HG03108 (cell line): ENCODE data around the gene BCKDK.
"Not testable (repeated sequence)": the region's sequence is repeated elsewhere in the genome, so short reads cannot be mapped to it uniquely, and the experiment has no call there.

Experiments used
- ATAC-seq: cut with Tn5 transposase; IDR thresholded peaks from one replicate; pipeline ENCODE4 v1.9.1; 2021; ENCODE audit warnings: moderate library complexity; ENCODE audit not compliant: unreplicated experiment

Gene BCKDK

GRCh38 chr16:31138621-31139578 is 30.7 kb downstream of the BCKDK start:
- ATAC-seq, result no peak

DNA sequence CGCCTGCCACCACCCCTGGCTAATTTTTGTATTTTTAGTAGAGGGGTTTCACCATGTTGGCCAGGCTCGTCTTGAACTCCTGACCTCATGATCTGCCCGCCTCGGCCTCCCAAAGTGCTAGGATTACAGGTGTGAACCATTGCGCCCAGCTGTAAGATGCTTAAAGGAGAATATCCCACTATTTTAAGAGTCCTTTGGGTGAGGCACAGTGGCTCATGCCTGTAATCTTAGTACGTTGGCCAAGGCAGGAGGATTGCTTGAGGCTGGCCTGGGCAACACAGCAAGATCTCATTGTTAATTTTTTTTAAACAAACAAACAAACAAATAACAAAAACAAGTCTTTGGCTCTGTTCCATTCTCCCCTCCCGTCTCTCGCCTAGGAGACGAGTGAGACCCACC is 32.9 kb downstream of the BCKDK start:
- ATAC-seq, result not testable (repeated sequence)

DNA sequence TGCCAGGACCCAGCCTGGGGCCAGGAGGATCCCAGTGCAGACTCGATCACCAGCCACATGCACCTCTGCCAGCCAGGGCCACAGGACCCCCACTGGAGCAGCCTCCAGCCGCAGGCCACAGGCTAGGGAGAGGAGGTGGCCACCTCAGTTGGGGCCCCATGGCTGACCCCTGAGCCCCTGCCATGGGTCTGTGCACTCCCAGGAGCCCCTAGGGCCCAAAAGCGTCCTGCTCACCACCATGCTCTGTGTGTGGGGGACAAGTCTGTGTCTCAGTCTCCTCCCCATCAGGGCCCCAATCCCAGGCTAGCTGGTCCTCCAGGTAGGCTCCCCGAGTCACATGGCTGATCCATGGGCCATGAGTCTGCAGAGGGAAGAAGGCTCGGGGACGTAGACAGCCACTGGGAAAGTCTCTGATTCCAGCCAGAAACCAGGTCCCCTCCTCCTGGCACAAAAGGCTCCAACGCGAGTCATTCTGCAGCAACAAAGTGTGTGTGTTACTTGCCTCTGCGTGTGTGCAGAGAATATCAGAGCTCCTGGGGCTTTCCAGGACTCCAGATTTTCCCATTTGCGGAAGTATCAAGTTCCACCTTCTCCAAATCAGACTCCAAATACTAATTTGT is 33.4 kb downstream of the BCKDK start:
- no peak for ATAC-seq

- ATAC-seq, result peak; percentile 88
Observed at GRCh38 chr16:31142109-31143010, 34.2 kb downstream of the BCKDK start.

DNA sequence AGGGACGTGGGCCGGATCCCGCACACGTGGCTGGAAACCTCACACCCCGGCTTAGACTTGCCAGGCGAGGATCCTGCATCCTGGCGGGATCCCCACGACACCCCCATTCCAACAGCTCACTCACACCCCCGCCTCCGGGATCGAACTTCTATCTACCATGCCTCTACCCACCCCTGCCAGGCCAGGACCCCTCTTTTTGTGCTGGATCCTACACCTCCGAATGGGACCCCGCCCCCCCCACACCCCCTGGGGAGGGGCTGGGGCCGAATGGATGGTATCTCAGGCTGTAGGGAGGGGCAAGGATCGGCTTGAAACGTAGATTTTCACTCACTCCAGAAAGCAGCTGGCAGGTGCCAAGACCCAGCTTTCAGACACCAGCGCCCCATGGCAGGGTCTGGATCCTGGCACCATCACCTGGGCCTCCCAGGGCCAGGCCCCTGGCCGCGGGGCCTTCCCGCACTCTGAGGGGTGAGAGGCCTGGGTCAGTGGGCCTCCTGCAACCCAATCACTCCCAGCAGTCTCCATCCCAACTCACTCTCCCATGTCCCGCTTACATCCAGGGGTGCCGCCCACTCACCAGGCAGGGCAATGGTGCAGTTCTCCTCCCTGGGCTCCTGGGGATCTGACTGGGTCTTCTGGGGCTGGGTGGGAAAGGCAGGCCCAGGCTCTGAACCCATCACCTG is 35.0 kb downstream of the BCKDK start:
- no peak for ATAC-seq

DNA sequence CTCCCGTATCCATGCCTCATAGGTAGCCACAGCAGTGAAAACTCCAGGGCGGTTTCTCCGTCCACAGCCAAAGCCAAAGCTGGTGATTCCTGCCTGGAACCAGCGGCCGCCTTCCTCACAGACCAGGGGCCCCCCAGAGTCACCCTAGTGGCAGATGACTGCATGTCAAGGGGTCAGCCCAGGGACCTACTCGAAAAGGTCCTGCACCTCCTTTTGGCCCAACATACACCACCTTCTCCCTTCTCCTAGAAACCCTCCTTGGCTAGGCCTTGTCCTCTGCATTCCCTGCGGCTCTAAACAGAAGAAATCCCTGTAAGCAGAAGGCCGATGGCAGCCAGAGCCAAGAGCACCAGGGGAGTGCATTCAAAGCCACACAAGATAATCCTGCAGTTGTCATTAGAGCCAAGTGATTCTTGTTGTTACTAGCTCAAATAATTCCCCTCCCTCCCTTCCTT is 35.5 kb downstream of the BCKDK start:
- no peak for ATAC-seq

GRCh38 chr16:31144418-31144817 is 36.2 kb downstream of the BCKDK start:
- not testable (repeated sequence) for ATAC-seq

- ATAC-seq, result no peak
Observed at GRCh38 chr16:31145398-31145990, 37.3 kb downstream of the BCKDK start.

GRCh38 chr16:31147574-31147973 is 39.4 kb downstream of the BCKDK start:
- no peak for ATAC-seq

- ATAC-seq, result no peak
Observed at GRCh38 chr16:31148281-31148728, 40.1 kb downstream of the BCKDK start.

DNA sequence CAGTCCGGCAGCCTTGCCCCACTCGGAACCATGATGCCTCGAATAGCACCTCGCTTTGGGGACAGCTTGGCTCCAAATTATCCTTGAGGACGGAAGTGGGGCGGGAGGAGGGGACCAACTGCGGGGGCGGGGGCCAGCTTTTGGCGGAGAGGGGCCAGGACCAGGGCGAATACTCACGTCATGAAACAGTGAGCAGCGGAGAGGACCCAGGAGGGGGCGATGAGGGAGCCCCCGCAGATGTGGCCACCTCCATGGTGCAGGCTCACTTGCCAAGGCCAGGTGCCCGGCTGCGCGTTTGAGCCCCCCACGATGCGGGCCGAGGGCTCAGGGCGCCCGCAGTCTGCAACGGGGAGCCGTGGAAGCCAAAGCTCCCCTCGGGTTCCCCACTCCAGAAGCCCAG is 40.7 kb downstream of the BCKDK start:
- no peak for ATAC-seq

GRCh38 chr16:31149332-31149731 is 41.1 kb downstream of the BCKDK start:
- ATAC-seq, result no peak

GRCh38 chr16:31149894-31150890 is 42.0 kb downstream of the BCKDK start, which contains the start of gene PRSS36:
PRSS36 (minus strand) TSS chr16:31150066; CDS start chr16:31150035, 31 bp downstream.
- ATAC-seq, result no peak

- not testable (repeated sequence) for ATAC-seq
Observed at GRCh38 chr16:31150976-31151375, 42.8 kb downstream of the BCKDK start.

GRCh38 chr16:31157136-31157535 is 49.0 kb downstream of the BCKDK start:
- ATAC-seq, result no peak
